GM19239 (cell line): ENCODE data around the gene R3HDM2.

Source experiments
- DNase-seq: peaks from one replicate; pipeline ENCODE4 v3.0.0; 2011; ENCODE audit warnings: low spot score; ENCODE audit not compliant: insufficient read length
- FAIRE-seq: peaks from 2 replicates; lab custom pipeline; 2011; peaks lifted over from hg19 to GRCh38; lab: Jason Lieb, UNC

The R3HDM2 gene

GRCh38 chr12:57211791-57212700, 218.8 kb downstream of the R3HDM2 start:
- FAIRE-seq: no peak
- no peak for DNase-seq

DNA sequence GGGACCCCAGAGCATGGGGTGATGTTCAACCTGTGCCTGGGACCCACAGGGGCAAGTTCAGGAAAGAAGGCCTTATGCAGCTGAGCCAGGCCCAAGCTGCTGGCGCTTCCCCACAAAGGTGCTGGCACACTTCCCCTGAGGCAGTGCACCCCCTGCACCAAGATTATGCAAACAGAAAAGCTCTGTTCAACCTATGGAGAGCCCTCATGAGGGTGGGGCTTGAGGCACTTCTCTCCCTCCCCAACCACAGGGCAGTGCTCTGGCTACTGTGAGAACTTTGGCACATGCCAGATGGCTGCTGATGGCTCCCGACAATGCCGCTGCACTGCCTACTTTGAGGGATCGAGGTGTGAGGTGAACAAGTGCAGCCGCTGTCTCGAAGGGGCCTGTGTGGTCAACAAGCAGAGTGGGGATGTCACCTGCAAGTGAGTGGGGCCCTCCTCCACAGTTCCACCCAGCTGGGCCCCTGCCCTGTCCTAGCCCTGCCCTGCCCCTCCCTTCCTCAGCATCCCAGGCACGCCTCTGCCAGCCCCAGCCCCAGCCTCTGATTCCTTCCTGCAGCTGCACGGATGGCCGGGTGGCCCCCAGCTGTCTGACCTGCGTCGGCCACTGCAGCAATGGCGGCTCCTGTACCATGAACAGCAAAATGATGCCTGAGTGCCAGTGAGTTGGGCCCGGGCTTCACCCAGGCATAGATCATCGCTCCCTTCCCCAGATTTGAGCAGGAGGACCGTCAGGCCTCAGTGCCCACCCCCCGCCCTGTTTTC, 219.7 kb downstream of the R3HDM2 start:
- DNase-seq: no peak
- no peak for FAIRE-seq

DNA sequence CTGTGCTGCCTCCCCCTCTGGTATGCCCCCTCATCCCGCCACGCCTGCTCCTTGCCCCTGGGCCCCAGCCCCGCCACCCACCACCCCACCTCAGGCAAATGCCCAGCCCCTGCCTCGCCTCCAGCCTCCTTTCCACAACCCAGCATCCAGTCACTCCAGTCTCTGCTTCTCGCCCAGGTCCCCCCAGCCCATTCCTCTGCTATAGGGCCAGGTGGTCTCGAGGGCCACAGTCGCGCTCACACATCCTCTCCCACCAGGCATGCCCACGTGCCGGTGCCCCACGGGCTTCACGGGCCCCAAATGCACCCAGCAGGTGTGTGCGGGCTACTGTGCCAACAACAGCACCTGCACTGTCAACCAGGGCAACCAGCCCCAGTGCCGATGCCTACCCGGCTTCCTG, 220.4 kb downstream of the R3HDM2 start:
- FAIRE-seq: no peak
- no peak for DNase-seq

DNA sequence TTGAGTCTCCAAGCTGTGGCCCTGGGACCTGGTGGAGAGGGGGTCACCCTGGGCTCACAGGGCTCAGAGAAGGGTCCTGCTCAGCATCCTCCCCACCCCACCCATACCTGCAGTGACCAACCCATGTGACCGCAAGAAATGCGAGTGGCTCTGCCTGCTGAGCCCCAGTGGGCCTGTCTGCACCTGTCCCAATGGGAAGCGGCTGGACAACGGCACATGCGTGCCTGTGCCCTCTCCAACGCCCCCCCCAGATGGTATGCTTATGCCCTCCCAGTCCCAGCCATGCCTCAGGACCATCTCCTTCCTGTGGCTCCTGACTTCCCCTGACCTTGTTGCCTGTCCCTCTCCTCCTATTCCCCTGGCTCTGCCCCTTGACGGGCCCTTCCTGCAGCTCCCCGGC, 220.9 kb downstream of the R3HDM2 start:
- DNase-seq: no peak
- no peak for FAIRE-seq

DNA sequence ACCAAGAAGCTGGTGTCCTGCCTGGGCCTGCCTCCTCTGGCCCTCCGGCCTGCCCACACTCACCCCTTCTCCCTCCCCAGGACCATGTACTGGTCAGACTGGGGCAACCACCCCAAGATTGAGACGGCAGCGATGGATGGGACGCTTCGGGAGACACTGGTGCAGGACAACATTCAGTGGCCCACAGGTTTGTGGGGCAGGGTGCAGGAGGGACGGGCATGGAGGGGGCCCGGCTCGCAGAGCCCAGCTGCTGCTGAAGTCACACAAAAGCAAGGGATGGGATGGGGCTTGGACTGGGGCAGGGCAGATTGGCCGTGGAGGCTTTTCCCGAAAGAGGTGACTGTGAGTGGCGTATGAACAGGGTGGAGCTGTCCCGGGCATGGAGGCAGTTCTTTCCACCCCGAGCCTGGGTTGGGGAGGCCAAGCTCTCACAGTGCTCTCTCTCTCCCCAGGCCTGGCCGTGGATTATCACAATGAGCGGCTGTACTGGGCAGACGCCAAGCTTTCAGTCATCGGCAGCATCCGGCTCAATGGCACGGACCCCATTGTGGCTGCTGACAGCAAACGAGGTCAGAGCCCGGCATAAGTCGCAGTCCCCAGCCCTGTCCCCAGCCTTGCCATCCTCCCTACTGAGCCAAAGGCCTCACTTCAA, 222.1 kb downstream of the R3HDM2 start:
- no peak for FAIRE-seq

DNA sequence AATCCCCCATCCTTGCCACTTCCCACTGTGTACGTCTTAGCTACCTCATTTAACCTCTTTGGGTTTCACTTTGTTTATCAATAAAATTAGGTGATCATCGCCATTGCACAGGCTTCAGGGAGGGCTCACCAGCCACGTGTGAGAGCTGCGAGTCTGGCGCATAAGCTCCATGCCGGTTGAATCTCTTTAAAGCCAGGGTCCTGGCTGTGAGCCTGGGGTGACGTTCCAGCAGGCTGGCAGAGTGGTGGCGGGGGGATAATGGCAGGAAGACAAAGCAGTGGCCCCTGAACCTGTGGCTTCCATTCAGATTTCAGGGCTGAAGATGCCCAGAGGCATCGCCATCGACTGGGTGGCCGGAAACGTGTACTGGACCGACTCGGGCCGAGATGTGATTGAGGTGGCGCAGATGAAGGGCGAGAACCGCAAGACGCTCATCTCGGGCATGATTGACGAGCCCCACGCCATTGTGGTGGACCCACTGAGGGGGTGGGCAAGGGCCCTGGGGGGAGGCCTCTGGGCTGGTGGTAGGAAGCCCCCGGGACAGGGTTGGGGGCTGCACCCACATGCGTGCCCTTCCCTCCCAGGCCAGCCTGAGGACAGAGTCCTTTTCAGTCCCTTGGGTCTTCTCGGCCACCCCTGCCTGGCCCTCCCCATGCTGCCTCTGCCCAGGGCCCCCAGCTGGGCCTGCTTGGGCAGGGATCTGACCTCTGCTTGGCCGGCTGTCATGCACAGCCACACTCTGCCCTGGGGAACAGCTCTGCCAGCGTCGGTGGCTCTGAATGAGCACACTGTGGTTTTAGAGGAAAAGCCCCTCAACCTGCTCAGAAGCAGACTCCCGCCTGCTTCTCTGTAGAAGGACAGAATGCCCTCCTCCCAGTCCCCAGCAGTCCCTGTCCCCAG, 222.9 kb downstream of the R3HDM2 start:
- FAIRE-seq (no peak), DNase-seq (no peak)

More for the DNA sequence above, 222.1 kb downstream of the R3HDM2 start:
- DNase-seq: no peak

- no peak for FAIRE-seq
- DNase-seq: no peak
These were observed 224.9 kb downstream of the R3HDM2 start for GRCh38 chr12:57205931-57206330.

DNA sequence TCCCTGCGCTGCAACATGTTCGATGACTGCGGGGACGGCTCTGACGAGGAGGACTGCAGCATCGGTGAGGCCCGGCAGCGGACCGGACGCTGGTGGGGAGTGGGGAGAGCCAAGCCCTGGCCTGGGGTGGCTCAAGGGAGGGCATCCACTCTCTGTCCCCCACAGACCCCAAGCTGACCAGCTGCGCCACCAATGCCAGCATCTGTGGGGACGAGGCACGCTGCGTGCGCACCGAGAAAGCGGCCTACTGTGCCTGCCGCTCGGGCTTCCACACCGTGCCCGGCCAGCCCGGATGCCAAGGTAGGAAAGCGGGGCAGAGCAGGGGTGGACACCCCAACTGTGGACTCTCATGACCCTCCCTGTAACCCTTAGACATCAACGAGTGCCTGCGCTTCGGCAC, 225.7 kb downstream of the R3HDM2 start:
- DNase-seq (no peak), FAIRE-seq (no peak)

- FAIRE-seq: no peak
- no peak for DNase-seq
These were observed 226.4 kb downstream of the R3HDM2 start for GRCh38 chr12:57204454-57204853.

DNA sequence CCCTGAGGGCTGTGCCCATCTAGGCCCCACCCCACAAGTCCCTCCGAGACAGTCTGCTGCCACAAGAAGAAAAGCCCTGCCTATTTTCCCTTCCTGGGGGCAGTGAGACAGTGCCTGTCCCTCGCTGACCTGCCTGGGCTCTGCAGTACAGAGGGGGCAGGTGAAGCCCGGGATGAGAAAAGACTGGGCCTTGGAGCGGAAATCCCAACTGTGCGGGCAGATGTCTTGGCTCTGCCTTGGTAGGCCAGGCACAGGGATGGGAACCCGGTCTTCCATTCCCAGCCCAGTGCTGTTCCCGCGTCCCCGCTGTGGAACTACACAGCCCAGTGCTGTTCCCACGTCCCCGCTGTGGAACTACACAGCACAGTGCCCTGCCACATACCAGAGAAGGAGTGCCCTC, 227.1 kb downstream of the R3HDM2 start:
- DNase-seq (no peak), FAIRE-seq (no peak)
